Activated T-helper 1 cell treated with anti-CD3 and anti-CD28 coated beads, Interleukin-2, amount 50 U/mL, for 16 hours (primary cell): ENCODE results near the gene B3GNT8.
"Not testable (repeated sequence)": the region's sequence is repeated elsewhere in the genome, so short reads cannot be mapped to it uniquely, and the experiment has no call there.

Source experiments
- DNase-seq, 2 donors: peaks; one replicate each; pipeline ENCODE4 v3.0.0-alpha.2; 2020; ENCODE audit warnings: low read depth in 1 of 2, low spot score in 1 of 2

B3GNT8 gene

GRCh38 chr19:41426952-41427646 is at the start of gene B3GNT8:
Gene B3GNT8, minus strand, starts transcription at chr19:41427374. Its CDS starts 596 bp downstream, at chr19:41426778.
- peak in 1 of 2 donors; percentile 25 for DNase-seq

GRCh38 chr19:41476583-41476982 is 49.4 kb upstream of the B3GNT8 start:
- no peak for DNase-seq

- DNase-seq = not testable (repeated sequence)
Measured at GRCh38 chr19:41463257-41464256, 36.4 kb upstream of the B3GNT8 start.

GRCh38 chr19:41462497-41462896 is 35.3 kb upstream of the B3GNT8 start:
- no peak for DNase-seq

- no peak for DNase-seq
Measured at GRCh38 chr19:41457241-41457640, 30.1 kb upstream of the B3GNT8 start.

- no peak for DNase-seq
Measured at GRCh38 chr19:41456342-41456918, 29.3 kb upstream of the B3GNT8 start.

GRCh38 chr19:41455936-41456335 is 28.8 kb upstream of the B3GNT8 start:
- no peak for DNase-seq

GRCh38 chr19:41452584-41453275 is 25.6 kb upstream of the B3GNT8 start:
- DNase-seq = no peak

GRCh38 chr19:41449865-41450178 is 22.6 kb upstream of the B3GNT8 start:
- no peak for DNase-seq

- peak; percentile 51 to 58 for DNase-seq
Measured at GRCh38 chr19:41449079-41449864, 22.1 kb upstream of the B3GNT8 start.

GRCh38 chr19:41447732-41448332 is 20.7 kb upstream of the B3GNT8 start:
- DNase-seq = no peak

GRCh38 chr19:41445575-41445974 is 18.4 kb upstream of the B3GNT8 start:
- DNase-seq = no peak

GRCh38 chr19:41443813-41444455 is 16.8 kb upstream of the B3GNT8 start:
- DNase-seq = no peak

- DNase-seq = no peak
Measured at GRCh38 chr19:41442473-41443355, 15.5 kb upstream of the B3GNT8 start, which contains the start of gene ERICH4. Gene ERICH4, plus strand, starts transcription at chr19:41443156. Its CDS starts 14 bp downstream, at chr19:41443170.

- DNase-seq = no peak
Measured at GRCh38 chr19:41441321-41441945, 14.3 kb upstream of the B3GNT8 start.

- peak; percentile 85 for DNase-seq
Measured at GRCh38 chr19:41439441-41440222, 12.5 kb upstream of the B3GNT8 start, which contains the start of gene DMAC2. Gene DMAC2, minus strand, starts transcription at chr19:41439912. Its CDS starts 13 bp downstream, at chr19:41439899.

GRCh38 chr19:41437944-41438574 is 10.9 kb upstream of the B3GNT8 start:
- DNase-seq = no peak
